ENCODE measurements around the gene DGKI. TPM values are rescaled to one million over a fixed set of nuclear protein-coding genes. Genes with fewer than 3 reads are reported as not detected.

The DGKI gene
- total RNA-seq, 5 donors from 2014 or later (not counting 1 experiment from before 2014, with no cell fraction given) = not detected

DNA sequence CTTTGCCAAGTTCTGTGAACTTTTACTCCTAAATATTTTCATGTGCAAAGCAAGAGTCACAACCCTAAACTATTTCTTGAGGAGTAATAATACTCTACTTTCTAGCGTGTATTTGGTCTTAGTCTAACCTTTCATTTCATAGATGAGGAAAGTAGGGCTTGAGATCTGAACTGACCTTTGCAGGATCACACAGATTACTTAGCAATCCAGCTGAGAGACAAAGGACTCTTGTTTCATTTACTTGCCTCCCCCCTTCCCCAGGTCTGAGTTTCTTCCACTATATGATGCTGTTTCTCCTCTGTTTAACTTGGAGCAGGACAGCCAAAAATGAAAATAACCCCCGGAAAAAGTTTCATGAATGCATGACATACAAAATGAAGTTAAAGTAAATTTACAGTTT, 427.9 kb downstream of the DGKI start:
- CTCF ChIA-PET = no interaction called here
- H3K4me3 Mint-ChIP-seq = no peak overlapping the region
- no peaks in the 10 kb centered on the region for H3K4me1 ChIP-seq (ENCODE audit: control insufficient read depth in 1 of 2, extremely low read depth in 1 of 2, insufficient read depth in 2 of 2, low read length in 2 of 2)
- no peaks in the 10 kb centered on the region for H3K27me3 Mint-ChIP-seq
- no peaks in the 10 kb centered on the region for H3K36me3 ChIP-seq (ENCODE audit: control insufficient read depth in 2 of 2, extremely low read depth in 1 of 2, insufficient read depth in 1 of 2, low read length in 1 of 2)
- no CpG with 5 or more reads among the region's 2 CpGs for WGBS (ENCODE audit: insufficient coverage)
- POLR2A ChIA-PET = no interaction called here
- no peak overlapping the region for H3K4me3 ChIP-seq (ENCODE audit: control insufficient read depth in 1 of 2, extremely low read depth in 1 of 2, low read length in 1 of 2)
- H3K27me3 ChIP-seq (replicated peaks in 1 of 2; ENCODE audit: control insufficient read depth in 2 of 2, extremely low read depth in 1 of 2, insufficient read depth in 2 of 2, low read length in 1 of 2) = no peaks in the 10 kb centered on the region
- no peaks in the 10 kb centered on the region for H3K9me3 ChIP-seq
- ATAC-seq (replicated peaks in 1 of 4) (no peak), DNase-seq (no peak)
- no peaks in the 10 kb centered on the region for H3K36me3 Mint-ChIP-seq
- H3K27ac ChIP-seq (ENCODE audit: low read length) = no peak overlapping the region
- H3K4me1 Mint-ChIP-seq = no peaks in the 10 kb centered on the region
- H3K9me3 Mint-ChIP-seq = no peaks in the 10 kb centered on the region
- no peak overlapping the region for H3K27ac Mint-ChIP-seq

DNA sequence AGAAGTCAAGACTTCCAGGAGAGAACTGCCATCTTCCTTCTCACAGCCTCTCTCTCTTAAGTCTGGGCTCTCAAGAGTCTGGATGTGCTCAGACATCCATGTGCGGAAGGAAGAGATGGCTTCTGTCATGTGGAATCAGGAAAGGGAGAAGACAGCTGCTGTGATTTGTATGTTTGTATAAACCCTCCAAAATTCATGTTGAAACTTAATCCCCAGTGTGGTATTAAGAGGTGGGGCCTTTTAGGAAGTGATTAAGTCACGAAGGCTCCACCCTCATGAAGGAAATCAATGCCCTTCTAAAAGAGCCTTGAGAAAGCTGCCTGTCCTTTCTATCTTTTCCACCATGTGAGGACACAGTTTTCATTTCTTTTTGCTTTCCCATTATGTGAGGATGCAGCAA, 429.3 kb downstream of the DGKI start:
- H3K4me3 ChIP-seq (ENCODE audit: control insufficient read depth in 1 of 2, extremely low read depth in 1 of 2, low read length in 1 of 2) = no peak overlapping the region
- H3K9me3 ChIP-seq = no peaks in the 10 kb centered on the region
- no peak for ATAC-seq (replicated peaks in 1 of 4)
- no peaks in the 10 kb centered on the region for H3K36me3 ChIP-seq (ENCODE audit: control insufficient read depth in 2 of 2, extremely low read depth in 1 of 2, insufficient read depth in 1 of 2, low read length in 1 of 2)
- Mint-ChIP-seq H3K36me3 (no peaks in the 10 kb centered on the region), H3K9me3 (peaks cover 0 to 4% (median 0%) of the 10 kb centered on the region in 3 donors), H3K27ac (no peak overlapping the region), H3K4me1 (no peaks in the 10 kb centered on the region), H3K27me3 (no peaks in the 10 kb centered on the region), H3K4me3 (no peak overlapping the region)
- no CpG with 5 or more reads among the region's 2 CpGs for WGBS (ENCODE audit: insufficient coverage)
- H3K27ac ChIP-seq (ENCODE audit: low read length) = no peak overlapping the region
- no peaks in the 10 kb centered on the region for H3K27me3 ChIP-seq (replicated peaks in 1 of 2; ENCODE audit: control insufficient read depth in 2 of 2, extremely low read depth in 1 of 2, insufficient read depth in 2 of 2, low read length in 1 of 2)
- DNase-seq = no peak
- H3K4me1 ChIP-seq (ENCODE audit: control insufficient read depth in 1 of 2, extremely low read depth in 1 of 2, insufficient read depth in 2 of 2, low read length in 2 of 2) = no peaks in the 10 kb centered on the region
- ChIA-PET POLR2A (no interaction called here), CTCF (no interaction called here)

DNA sequence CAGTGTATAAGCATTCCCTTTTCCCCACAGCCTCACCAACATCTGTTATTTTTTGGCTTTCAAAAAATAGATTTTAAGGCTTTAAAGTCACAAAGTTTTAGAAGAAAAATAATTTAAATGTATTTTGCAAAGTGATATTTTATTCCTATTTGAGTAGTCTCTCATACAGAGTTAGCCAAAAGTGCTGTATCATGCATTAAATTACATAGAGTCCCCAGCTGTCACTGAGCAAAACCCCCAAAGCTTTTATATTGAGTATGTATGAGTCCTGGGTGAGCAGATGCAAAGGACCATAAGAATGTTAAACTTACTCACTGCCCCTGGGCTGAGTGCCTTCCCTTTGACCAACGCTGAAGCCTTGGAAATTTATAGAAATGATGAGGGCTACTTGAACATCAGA, 432.9 kb downstream of the DGKI start:
- Mint-ChIP-seq H3K27ac (no peak overlapping the region), H3K4me1 (no peaks in the 10 kb centered on the region), H3K4me3 (no peak overlapping the region), H3K27me3 (no peaks in the 10 kb centered on the region), H3K9me3 (peaks cover 0 to 9% (median 4%) of the 10 kb centered on the region in 3 donors), H3K36me3 (no peaks in the 10 kb centered on the region)
- ChIA-PET POLR2A (no interaction called here), CTCF (no interaction called here)
- H3K27me3 ChIP-seq (replicated peaks in 1 of 2; ENCODE audit: control insufficient read depth in 2 of 2, extremely low read depth in 1 of 2, insufficient read depth in 2 of 2, low read length in 1 of 2) = no peaks in the 10 kb centered on the region
- WGBS (ENCODE audit: insufficient coverage) = no CpG with 5 or more reads among the region's 1 CpG
- no peaks in the 10 kb centered on the region for H3K9me3 ChIP-seq
- DNase-seq (no peak), ATAC-seq (replicated peaks in 1 of 4) (no peak)
- H3K27ac ChIP-seq (ENCODE audit: low read length) = no peak overlapping the region
- no peaks in the 10 kb centered on the region for H3K36me3 ChIP-seq (ENCODE audit: control insufficient read depth in 2 of 2, extremely low read depth in 1 of 2, insufficient read depth in 1 of 2, low read length in 1 of 2)
- no peak overlapping the region for H3K4me3 ChIP-seq (ENCODE audit: control insufficient read depth in 1 of 2, extremely low read depth in 1 of 2, low read length in 1 of 2)
- no peaks in the 10 kb centered on the region for H3K4me1 ChIP-seq (ENCODE audit: control insufficient read depth in 1 of 2, extremely low read depth in 1 of 2, insufficient read depth in 2 of 2, low read length in 2 of 2)

DNA sequence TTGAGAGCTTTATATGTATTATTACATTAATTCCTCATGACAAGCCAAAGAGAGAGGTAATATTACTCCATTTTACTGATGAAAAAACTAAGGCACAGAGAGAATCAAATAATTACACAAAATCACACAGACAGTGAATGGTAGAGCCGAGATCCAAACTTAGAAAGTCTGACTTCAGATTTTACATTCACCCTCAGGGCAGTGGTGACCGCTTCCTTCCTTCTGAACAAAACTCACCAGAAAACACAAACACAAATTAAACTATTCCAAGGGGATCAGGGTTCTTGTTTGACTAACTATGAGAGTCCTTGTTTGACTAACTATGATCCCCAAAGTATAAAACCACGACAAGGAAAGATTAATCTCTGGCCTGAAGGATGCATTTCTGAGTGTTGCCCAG, 435.3 kb downstream of the DGKI start:
- Histone ChIP-seq H3K4me3 (ENCODE audit: control insufficient read depth in 1 of 2, extremely low read depth in 1 of 2, low read length in 1 of 2) (no peak overlapping the region), H3K27me3 (replicated peaks in 1 of 2; ENCODE audit: control insufficient read depth in 2 of 2, extremely low read depth in 1 of 2, insufficient read depth in 2 of 2, low read length in 1 of 2) (no peaks in the 10 kb centered on the region), H3K4me1 (ENCODE audit: control insufficient read depth in 1 of 2, extremely low read depth in 1 of 2, insufficient read depth in 2 of 2, low read length in 2 of 2) (no peaks in the 10 kb centered on the region), H3K27ac (ENCODE audit: low read length) (no peak overlapping the region), H3K9me3 (no peaks in the 10 kb centered on the region), H3K36me3 (ENCODE audit: control insufficient read depth in 2 of 2, extremely low read depth in 1 of 2, insufficient read depth in 1 of 2, low read length in 1 of 2) (no peaks in the 10 kb centered on the region)
- peaks cover 0 to 4% of the 10 kb centered on the region in 2 donors for H3K27me3 Mint-ChIP-seq
- ChIA-PET CTCF (no interaction called here), POLR2A (interaction anchor here in 1 of 2 donors (0.7 kb wide), 1 partner anchor 11 kb away, joined by 4 read pairs; no protein-coding TSS in a partner anchor)
- DNase-seq (no peak), ATAC-seq (replicated peaks in 1 of 4) (no peak)
- H3K9me3 Mint-ChIP-seq = peaks cover 0 to 17% (median 4%) of the 10 kb centered on the region in 3 donors
- no peak overlapping the region for H3K4me3 Mint-ChIP-seq
- H3K36me3 Mint-ChIP-seq = no peaks in the 10 kb centered on the region
- WGBS (ENCODE audit: insufficient coverage) = 27% methylated on average over 2 of the region's 3 CpGs
- no peak overlapping the region for H3K27ac Mint-ChIP-seq
- no peaks in the 10 kb centered on the region for H3K4me1 Mint-ChIP-seq

DNA sequence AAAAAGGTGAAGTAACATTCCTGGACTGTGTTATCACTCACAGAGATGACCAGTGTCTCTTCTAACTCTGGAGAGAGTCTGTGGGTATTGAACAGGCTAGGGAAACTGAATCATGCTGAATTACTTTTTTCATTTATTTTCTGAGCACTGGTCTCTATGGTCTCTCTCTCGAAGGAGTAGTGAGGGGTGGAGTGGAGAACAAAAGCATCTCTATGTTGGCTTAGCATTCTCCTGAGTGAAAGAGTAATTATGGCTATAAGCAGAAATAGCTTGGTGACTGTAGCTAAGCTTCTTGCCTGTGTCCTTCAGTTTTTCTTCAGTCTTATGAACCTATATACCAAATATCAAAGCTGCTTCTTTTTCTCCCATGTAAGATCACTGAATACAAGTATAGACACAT, 438.6 kb downstream of the DGKI start:
- Histone ChIP-seq H3K9me3 (no peaks in the 10 kb centered on the region), H3K27ac (ENCODE audit: low read length) (no peak overlapping the region), H3K36me3 (ENCODE audit: control insufficient read depth in 2 of 2, extremely low read depth in 1 of 2, insufficient read depth in 1 of 2, low read length in 1 of 2) (no peaks in the 10 kb centered on the region), H3K4me1 (ENCODE audit: control insufficient read depth in 1 of 2, extremely low read depth in 1 of 2, insufficient read depth in 2 of 2, low read length in 2 of 2) (no peaks in the 10 kb centered on the region), H3K27me3 (replicated peaks in 1 of 2; ENCODE audit: control insufficient read depth in 2 of 2, extremely low read depth in 1 of 2, insufficient read depth in 2 of 2, low read length in 1 of 2) (no peaks in the 10 kb centered on the region), H3K4me3 (ENCODE audit: control insufficient read depth in 1 of 2, extremely low read depth in 1 of 2, low read length in 1 of 2) (no peak overlapping the region)
- Mint-ChIP-seq H3K36me3 (no peaks in the 10 kb centered on the region), H3K9me3 (peaks cover 0 to 23% (median 3%) of the 10 kb centered on the region in 3 donors), H3K27me3 (peaks cover 2 to 4% of the 10 kb centered on the region in 2 donors), H3K4me1 (no peaks in the 10 kb centered on the region), H3K4me3 (no peak overlapping the region), H3K27ac (no peak overlapping the region)
- DNase-seq (no peak), ATAC-seq (replicated peaks in 1 of 4) (no peak)
- POLR2A ChIA-PET = no interaction called here
- CTCF ChIA-PET = interaction anchor here in 1 of 2 donors (0.7 kb wide), 1 partner anchor 41 kb away, joined by 3 read pairs; no protein-coding TSS in a partner anchor
- 43% methylated on average over 1 of the region's 1 CpG for WGBS (ENCODE audit: insufficient coverage)

DNA sequence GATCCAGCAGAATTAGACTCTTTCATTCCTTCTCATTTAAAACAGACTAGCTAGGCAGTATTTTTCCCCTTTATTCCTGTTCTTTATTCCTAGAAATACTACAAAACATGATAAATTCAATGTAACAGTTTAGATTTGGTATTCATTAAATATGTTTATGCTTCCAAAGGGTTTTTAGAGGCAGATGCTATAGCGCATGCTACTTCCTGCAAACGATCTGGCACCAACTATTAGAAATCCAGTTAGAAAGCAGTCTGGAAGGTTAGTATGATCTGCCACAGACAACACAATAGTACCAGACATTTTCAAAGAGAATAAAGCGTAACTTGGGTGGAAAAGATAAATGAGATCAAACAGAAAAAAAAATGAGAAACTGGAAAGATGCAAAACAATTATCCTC, 439.7 kb downstream of the DGKI start:
- Histone ChIP-seq H3K9me3 (no peaks in the 10 kb centered on the region), H3K36me3 (ENCODE audit: control insufficient read depth in 2 of 2, extremely low read depth in 1 of 2, insufficient read depth in 1 of 2, low read length in 1 of 2) (no peaks in the 10 kb centered on the region), H3K27ac (ENCODE audit: low read length) (no peak overlapping the region), H3K4me3 (ENCODE audit: control insufficient read depth in 1 of 2, extremely low read depth in 1 of 2, low read length in 1 of 2) (no peak overlapping the region), H3K27me3 (replicated peaks in 1 of 2; ENCODE audit: control insufficient read depth in 2 of 2, extremely low read depth in 1 of 2, insufficient read depth in 2 of 2, low read length in 1 of 2) (no peaks in the 10 kb centered on the region), H3K4me1 (ENCODE audit: control insufficient read depth in 1 of 2, extremely low read depth in 1 of 2, insufficient read depth in 2 of 2, low read length in 2 of 2) (no peaks in the 10 kb centered on the region)
- ChIA-PET POLR2A (no interaction called here), CTCF (no interaction called here)
- Mint-ChIP-seq H3K36me3 (no peaks in the 10 kb centered on the region), H3K4me1 (no peaks in the 10 kb centered on the region), H3K27me3 (peaks cover 2 to 4% of the 10 kb centered on the region in 2 donors), H3K27ac (no peak overlapping the region), H3K4me3 (no peak overlapping the region), H3K9me3 (peaks cover 0 to 23% (median 3%) of the 10 kb centered on the region in 3 donors)
- DNase-seq (no peak), ATAC-seq (replicated peaks in 1 of 4) (no peak)
- no CpG with 5 or more reads among the region's 3 CpGs for WGBS (ENCODE audit: insufficient coverage)

DNA sequence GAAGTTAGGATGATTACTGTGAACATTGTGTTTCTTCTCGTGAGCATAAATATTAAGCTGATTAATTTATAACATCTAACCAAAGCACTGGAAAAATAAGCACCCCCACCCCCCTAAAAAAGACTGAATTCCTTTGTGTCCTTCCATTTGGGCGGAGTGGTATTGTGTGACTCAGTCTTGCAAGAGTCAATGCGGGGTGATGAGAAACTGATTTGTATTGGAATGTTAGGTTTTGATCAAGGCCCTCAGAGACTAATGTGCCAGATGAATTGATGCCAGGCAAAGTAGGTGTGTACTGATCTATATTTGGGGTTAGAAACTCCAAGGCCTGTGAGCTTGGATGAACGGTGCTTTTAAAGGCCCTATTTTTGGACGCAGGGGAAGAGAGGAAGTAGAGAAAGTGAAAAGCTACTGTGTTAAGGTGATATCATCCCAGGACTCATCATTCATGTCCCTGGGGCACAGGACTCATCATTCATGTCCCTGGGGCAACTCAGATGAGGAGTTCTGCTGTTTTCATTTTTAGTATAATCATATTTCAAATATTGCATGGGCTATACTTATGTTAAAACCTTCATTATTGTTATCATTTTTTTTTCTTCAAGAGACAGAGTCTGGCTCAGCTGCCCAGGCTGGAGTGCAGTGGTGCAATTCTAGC, 442.0 kb downstream of the DGKI start:
- no peaks in the 10 kb centered on the region for H3K9me3 ChIP-seq
- Mint-ChIP-seq H3K9me3 (peaks cover 0 to 15% (median 3%) of the 10 kb centered on the region in 3 donors), H3K4me3 (no peak overlapping the region), H3K4me1 (no peaks in the 10 kb centered on the region), H3K27ac (no peak overlapping the region), H3K27me3 (peaks cover 2 to 4% of the 10 kb centered on the region in 2 donors), H3K36me3 (no peaks in the 10 kb centered on the region)
- H3K36me3 ChIP-seq (ENCODE audit: control insufficient read depth in 2 of 2, extremely low read depth in 1 of 2, insufficient read depth in 1 of 2, low read length in 1 of 2) = no peaks in the 10 kb centered on the region
- no peak overlapping the region for H3K27ac ChIP-seq (ENCODE audit: low read length)
- H3K27me3 ChIP-seq (replicated peaks in 1 of 2; ENCODE audit: control insufficient read depth in 2 of 2, extremely low read depth in 1 of 2, insufficient read depth in 2 of 2, low read length in 1 of 2) = no peaks in the 10 kb centered on the region
- DNase-seq = no peak
- H3K4me3 ChIP-seq (ENCODE audit: control insufficient read depth in 1 of 2, extremely low read depth in 1 of 2, low read length in 1 of 2) = no peak overlapping the region
- ChIA-PET CTCF (no interaction called here), POLR2A (no interaction called here)
- 58% methylated on average over 4 of the region's 5 CpGs for WGBS (ENCODE audit: insufficient coverage)
- no peak for ATAC-seq (replicated peaks in 1 of 4)
- H3K4me1 ChIP-seq (ENCODE audit: control insufficient read depth in 1 of 2, extremely low read depth in 1 of 2, insufficient read depth in 2 of 2, low read length in 2 of 2) = no peaks in the 10 kb centered on the region

Data from T-cell (primary cell).